Heart left ventricle (tissue), 16 donors: ENCODE results near the gene OR10H3. TPM values are rescaled to one million over a fixed set of nuclear protein-coding genes. Genes with fewer than 3 reads are reported as not detected.

ENCODE experiments used
- ATAC-seq, 4 donors: fragments of 200-7000 bp; cut with Tn5 transposase; one replicate each; pipeline ENCODE4 v1.9.1; 2020 to 2022; ENCODE audit warnings: moderate library complexity in 4 of 4, mild to moderate bottlenecking in 3 of 4, moderate number of reproducible peaks in 1 of 4
- DNase-seq, 5 donors: peaks; one replicate each; pipeline ENCODE4 v3.0.0-alpha.2; 2020
- H3K27ac ChIP-seq, 12 donors: fragments of 200-600 bp; sonication (generic) in 4 of 12; one replicate each; pipeline versions ENCODE4 v1.5.0 to v1.8.0; 2016 to 2022; ENCODE audit warnings: mild to moderate bottlenecking in 2 of 12
- H3K27me3 ChIP-seq, 9 donors: fragments of 200-600 bp; sonication (generic) in 2 of 9; one replicate each; pipeline versions ENCODE4 v1.5.1 to v1.8.0; 2016 to 2022; ENCODE audit warnings: mild to moderate bottlenecking in 3 of 9
- H3K36me3 ChIP-seq, 9 donors: fragments of 200-600 bp; sonication (generic) in 2 of 9; one replicate each; pipeline versions ENCODE4 v1.5.0 to v1.8.0; 2018 to 2022; ENCODE audit warnings: mild to moderate bottlenecking in 2 of 9
- H3K4me1 ChIP-seq, 12 donors: fragments of 200-600 bp; sonication (generic) in 4 of 12; one replicate each; pipeline versions ENCODE4 v1.5.0 to v1.8.0; 2016 to 2022; ENCODE audit warnings: mild to moderate bottlenecking in 3 of 12
- H3K4me3 ChIP-seq, 12 donors: fragments of 200-600 bp; sonication (generic) in 4 of 12; one replicate each; pipeline versions ENCODE4 v1.5.0 to v1.8.0; 2017 to 2022; ENCODE audit warnings: mild to moderate bottlenecking in 9 of 12, moderate library complexity in 4 of 12
- H3K9me3 ChIP-seq, 12 donors: fragments of 200-600 bp; sonication (generic) in 4 of 12; one replicate each; pipeline versions ENCODE4 v1.5.0 to v1.8.0; 2016 to 2022; ENCODE audit warnings: mild to moderate bottlenecking in 1 of 12
- POLR2A ChIP-seq, 2 donors: fragments of 450-650 bp; IDR thresholded peaks; one replicate each; pipeline ENCODE4 v1.6.1; 2017; ENCODE audit warnings: antibody characterized with exemption in 2 of 2, mild to moderate bottlenecking in 2 of 2, moderate library complexity in 2 of 2
- WGBS, 4 donors: extraction: QIAGEN DNeasy Blood & Tissue Kit in 2 of 4; methylation state at CpG; one replicate each; pipeline versions ENCODE4 v1.1.5 to v1.1.7; 2013 to 2018; 5-methylcytosine and 5-hydroxymethylcytosine counted together
- intact Hi-C, 10 donors: fragments of 100-400 bp; cut with DNase I; formaldehyde crosslinking; loops; one replicate each; pipeline versions ENCODE4 v1.11.1 to v1.14.2; 2022
- polyA plus RNA-seq, 2 donors: library from polyadenylated mRNA; stranded (reverse); fragments of 200-250 nt; gene quantifications; one replicate each; pipeline ENCODE4 v1.2.3, GENCODE V29; 2013
- total RNA-seq, 9 donors: library from RNA; depleted of rRNA in 2 of 9; stranded (reverse); fragments of >200 nt in 2 of 9; fragmentation: NEBNext Ultra II Directional in 3 of 9; extraction: Animal tissue kit (Norgen Biotek cat#: 25700) in 3 of 9; gene quantifications; one replicate each; pipeline versions ENCODE4 v1.1.0 to v1.2.4, GENCODE V29; 2016 to 2023
- TF ChIP-seq, protein P1 (sequence below), 12 donors: fragments of 200-600 bp; sonication (generic) in 4 of 12; IDR thresholded peaks; one replicate each; pipeline versions ENCODE4 v1.5.0 to v1.8.0; 2018 to 2022; ENCODE audit warnings: antibody characterized with exemption in 12 of 12, mild to moderate bottlenecking in 5 of 12
- donor health status: ischemic (EF 13 %, LVEDD 7.1; RV severe dilation, severe dysfunction).
- donor health status: healthy with polysubstance abuse.
- donor health status: DM: no; HTN: yes; CAD: no.
- donor health status: DM: no; HTN: no; CAD: no.
- donor health status: ischemic (EF 25% LVEDD 6.9; RV normal size, moderate dysfunction).
- donor health status: ischemic (EF 25% LVEDD 5.7; RV mildly dilated, moderate dysfunction).
- donor health status: healthy.
- donor health status: DM: yes; HTN: yes; CAD: no.
- donor health status: ischemic (EF 35%, LVEDD 5.7; RV mildly dilated, moderate dysfunction).
- donor health status: nonischemic (EF 11% LVEDD 7.7; RV severe dilation, severe dysfunction).
- donor health status: DM: yes; HTN: yes; CAD: no.
- donor health status: PGD.
- donor health status: ischemic (EF 29% LVEDD 5.4; RV normal size, mild dysfunction).
- donor health status: nonischemic (EF 23%, LVEDD 6.1; RV moderate dilation, normal function).

Gene OR10H3
- total and polyA plus RNA-seq, 11 donors: not detected

DNA sequence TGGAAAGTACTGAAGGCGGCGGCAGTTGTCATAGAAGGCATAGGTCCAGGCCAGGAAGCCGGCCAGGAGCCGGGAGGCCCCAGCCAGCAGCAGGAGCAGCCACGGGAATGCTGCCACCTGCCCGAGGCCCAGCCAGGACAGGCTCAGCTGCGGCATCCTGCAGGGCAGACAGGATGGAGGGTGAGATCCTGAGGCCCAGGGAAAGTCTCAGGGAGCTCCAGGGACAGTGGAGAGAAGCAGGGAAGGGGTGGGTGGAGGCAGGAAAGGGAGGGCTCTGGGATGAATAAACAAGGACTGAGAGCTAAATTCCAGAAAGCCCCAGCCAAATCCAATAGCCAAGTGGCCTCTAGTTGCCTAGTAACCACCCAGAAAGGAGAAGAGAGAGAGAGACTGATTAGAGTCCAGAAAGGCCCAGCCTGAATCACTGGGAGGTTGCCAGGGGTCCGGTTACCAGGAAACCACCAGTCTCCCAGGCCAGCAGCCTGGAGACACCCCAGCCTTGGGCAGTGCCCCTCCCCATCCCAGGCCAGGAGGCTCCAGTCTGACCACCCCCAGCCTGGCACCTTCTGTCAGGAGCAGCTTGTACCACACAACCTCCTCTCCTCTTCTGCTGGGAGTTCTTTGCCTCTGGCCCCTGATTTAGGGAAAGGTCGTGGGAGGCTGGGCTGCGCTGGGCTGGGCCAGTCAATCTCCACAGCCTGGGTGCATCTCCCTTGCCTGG lies 42.1 kb downstream of the OR10H3 start:
- Histone ChIP-seq H3K27me3 (peaks cover 0 to 6% (median 0%) of the 10 kb centered on the region in 9 donors), H3K27ac (peak overlapping the region; percentile 4 to 86 (median 63)), H3K4me1 (peaks cover 0 to 28% (median 15%) of the 10 kb centered on the region in 12 donors), H3K9me3 (no peaks in the 10 kb centered on the region), H3K36me3 (no peaks in the 10 kb centered on the region), H3K4me3 (peak overlapping the region in 9 of 12 donors; percentile 18 to 50 (median 32))
- WGBS, 4 donors: 4 to 24% (median 19%) methylated on average over 10 of the region's 10 CpGs
- DNase-seq: peak; percentile 79 to 89 (median 82)
- peak; percentile 84 to 96 (median 91) for ATAC-seq
- intact Hi-C loops: loop anchor here in 2 of 10 donors (5.0 to 10.0 kb wide), 2 partner anchors 105 to 108 kb away; partner anchors contain the start of gene CYP4F12 (in 2 of the 2)
- TF ChIP-seq, protein P1, sequence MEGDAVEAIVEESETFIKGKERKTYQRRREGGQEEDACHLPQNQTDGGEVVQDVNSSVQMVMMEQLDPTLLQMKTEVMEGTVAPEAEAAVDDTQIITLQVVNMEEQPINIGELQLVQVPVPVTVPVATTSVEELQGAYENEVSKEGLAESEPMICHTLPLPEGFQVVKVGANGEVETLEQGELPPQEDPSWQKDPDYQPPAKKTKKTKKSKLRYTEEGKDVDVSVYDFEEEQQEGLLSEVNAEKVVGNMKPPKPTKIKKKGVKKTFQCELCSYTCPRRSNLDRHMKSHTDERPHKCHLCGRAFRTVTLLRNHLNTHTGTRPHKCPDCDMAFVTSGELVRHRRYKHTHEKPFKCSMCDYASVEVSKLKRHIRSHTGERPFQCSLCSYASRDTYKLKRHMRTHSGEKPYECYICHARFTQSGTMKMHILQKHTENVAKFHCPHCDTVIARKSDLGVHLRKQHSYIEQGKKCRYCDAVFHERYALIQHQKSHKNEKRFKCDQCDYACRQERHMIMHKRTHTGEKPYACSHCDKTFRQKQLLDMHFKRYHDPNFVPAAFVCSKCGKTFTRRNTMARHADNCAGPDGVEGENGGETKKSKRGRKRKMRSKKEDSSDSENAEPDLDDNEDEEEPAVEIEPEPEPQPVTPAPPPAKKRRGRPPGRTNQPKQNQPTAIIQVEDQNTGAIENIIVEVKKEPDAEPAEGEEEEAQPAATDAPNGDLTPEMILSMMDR (IDR thresholded peaks at IDR 0.05): no peak
- TF ChIP-seq POLR2A (IDR thresholded peaks at IDR 0.05): no peak

DNA sequence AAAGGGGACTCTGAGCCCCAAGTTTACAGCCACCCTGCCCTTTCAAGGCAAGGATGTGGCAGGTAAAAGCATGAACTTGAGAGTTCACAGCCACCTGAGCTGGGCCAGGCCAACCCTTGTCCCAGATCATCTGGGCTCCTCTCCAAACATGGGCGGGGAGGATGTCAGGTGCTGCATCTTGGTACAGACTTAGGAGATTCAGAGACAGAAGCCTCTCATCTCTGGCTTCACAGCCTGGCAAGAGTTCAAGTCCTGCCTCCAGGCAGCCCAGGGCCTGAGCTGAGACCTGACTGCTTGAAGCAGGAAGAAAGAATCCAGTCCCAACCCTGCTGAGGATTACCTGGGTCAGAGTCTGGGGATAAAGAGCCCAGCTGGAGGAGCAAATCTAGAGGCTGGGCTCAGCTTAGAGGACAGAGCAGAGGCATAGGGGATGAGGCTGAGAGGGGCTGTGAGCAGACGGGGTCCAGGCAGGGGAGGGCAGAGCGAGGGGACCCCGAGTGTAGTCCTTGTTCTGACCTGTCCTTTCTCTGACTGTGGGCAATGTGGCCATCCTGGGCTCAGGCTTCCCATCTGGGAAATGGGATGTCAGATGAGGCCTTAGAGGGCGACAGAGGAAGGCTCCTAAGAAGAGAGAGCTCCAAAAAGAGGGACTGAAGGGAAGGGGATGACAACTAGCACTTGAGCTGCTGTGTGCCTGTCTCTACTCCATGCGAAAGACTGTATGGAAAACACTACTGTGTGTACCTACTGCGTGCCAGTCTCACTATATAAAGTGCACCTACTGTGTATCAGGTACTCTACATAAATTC lies 43.0 kb downstream of the OR10H3 start:
- Histone ChIP-seq H3K27me3 (peaks cover 0 to 4% (median 0%) of the 10 kb centered on the region in 9 donors), H3K27ac (peak overlapping the region; percentile 4 to 86 (median 60)), H3K9me3 (no peaks in the 10 kb centered on the region), H3K4me1 (peaks cover 0 to 28% (median 15%) of the 10 kb centered on the region in 12 donors), H3K36me3 (no peaks in the 10 kb centered on the region), H3K4me3 (no peak overlapping the region)
- no peak for DNase-seq
- intact Hi-C loops: no loop called here
- TF ChIP-seq POLR2A (IDR thresholded peaks at IDR 0.05): no peak
- TF ChIP-seq, protein P1 (IDR thresholded peaks at IDR 0.05): no peak
- ATAC-seq: peak in 3 of 4 donors; percentile 16 to 37 (median 31)
- whole genome bisulfite sequencing, 4 donors: 76 to 81% (median 79%) methylated on average over 7 of the region's 7 CpGs

DNA sequence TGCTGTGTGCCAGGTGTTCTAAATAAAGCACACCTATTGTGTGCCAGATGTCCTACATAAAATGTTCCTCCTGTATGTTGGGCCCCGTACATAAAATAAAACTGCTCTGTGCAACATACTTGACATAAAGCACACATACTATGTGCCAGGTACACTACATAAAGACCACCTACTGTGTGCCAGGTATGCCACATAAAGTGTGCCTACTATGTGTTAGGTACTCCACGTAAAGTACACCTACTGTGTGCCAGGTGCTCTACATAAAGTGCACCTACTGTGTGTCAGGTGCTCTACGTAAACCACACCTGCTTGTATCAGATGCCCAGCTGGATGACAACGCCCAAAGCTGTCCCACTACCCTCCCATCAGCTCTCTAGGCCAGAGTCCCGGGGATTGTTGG lies 43.9 kb downstream of the OR10H3 start:
- WGBS, 4 donors: 78 to 86% (median 80%) methylated on average over 5 of the region's 5 CpGs
- ATAC-seq: no peak

More for the DNA sequence above, 43.9 kb downstream of the OR10H3 start:
- no peak for DNase-seq
- intact Hi-C loops: no loop called here
- Histone ChIP-seq H3K27me3 (no peaks in the 10 kb centered on the region), H3K4me1 (peaks cover 0 to 28% (median 15%) of the 10 kb centered on the region in 12 donors), H3K36me3 (no peaks in the 10 kb centered on the region), H3K9me3 (no peaks in the 10 kb centered on the region), H3K4me3 (no peak overlapping the region), H3K27ac (no peak overlapping the region)
- TF ChIP-seq, protein P1 (IDR thresholded peaks at IDR 0.05): no peak
- TF ChIP-seq POLR2A (IDR thresholded peaks at IDR 0.05): no peak
